ENCODE results near the gene ADRA2A. TPM values are rescaled to one million over a fixed set of nuclear protein-coding genes. Genes with fewer than 3 reads are reported as not detected.

Gene ADRA2A
- total and polyA plus RNA-seq, 2 experiments from 2014 or later: 1.8 to 1.9 TPM

DNA sequence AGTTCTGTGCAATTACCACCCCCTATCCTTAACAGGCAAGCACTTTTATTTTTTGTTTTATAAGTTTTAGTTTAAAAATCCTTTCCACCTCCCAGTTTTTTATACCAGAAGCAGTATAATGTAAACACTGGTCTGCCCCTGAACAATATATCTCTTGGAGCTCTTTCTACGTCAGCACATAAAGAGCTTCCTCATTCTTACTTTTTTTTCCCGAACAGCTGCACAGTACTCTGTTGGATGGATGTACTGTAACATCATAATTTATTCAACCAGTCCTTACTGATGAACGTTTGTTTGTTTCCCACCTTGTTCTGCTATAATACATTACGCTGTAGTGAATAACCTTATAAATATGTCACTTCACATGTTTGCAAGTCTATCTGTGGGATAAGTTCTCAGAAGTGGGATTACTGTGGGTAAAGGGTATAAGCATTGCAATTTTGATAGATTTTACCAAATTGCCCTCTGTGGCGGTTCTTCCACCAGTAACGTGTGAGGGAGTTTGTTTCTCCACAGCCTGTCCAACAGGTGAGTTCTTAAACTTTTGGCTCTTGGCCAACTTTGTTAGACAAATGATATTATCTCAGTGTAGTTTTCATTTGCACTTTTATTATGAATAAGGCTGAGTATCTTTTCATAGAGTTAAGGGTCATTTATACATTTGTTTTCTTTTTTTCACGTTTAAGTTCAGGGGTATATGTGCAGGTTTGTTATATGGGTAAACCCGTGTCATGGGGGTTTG lies 32.8 kb downstream of the ADRA2A start:
- no peaks in the 10 kb centered on the region for H3K27me3 ChIP-seq
- no peaks in the 10 kb centered on the region for H3K79me2 ChIP-seq
- no peak overlapping the region for H2AFZ ChIP-seq
- TF ChIP-seq EZH2phosphoT487 (IDR thresholded peaks at IDR 0.05; ENCODE audit: low read depth, severe bottlenecking, unreplicated experiment): no peak
- TF ChIP-seq, protein P1, sequence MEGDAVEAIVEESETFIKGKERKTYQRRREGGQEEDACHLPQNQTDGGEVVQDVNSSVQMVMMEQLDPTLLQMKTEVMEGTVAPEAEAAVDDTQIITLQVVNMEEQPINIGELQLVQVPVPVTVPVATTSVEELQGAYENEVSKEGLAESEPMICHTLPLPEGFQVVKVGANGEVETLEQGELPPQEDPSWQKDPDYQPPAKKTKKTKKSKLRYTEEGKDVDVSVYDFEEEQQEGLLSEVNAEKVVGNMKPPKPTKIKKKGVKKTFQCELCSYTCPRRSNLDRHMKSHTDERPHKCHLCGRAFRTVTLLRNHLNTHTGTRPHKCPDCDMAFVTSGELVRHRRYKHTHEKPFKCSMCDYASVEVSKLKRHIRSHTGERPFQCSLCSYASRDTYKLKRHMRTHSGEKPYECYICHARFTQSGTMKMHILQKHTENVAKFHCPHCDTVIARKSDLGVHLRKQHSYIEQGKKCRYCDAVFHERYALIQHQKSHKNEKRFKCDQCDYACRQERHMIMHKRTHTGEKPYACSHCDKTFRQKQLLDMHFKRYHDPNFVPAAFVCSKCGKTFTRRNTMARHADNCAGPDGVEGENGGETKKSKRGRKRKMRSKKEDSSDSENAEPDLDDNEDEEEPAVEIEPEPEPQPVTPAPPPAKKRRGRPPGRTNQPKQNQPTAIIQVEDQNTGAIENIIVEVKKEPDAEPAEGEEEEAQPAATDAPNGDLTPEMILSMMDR (IDR thresholded peaks at IDR 0.05; ENCODE audit: poor library complexity): no peak
- no peak for TF ChIP-seq EZH2 (IDR thresholded peaks at IDR 0.05; ENCODE audit: borderline replicate concordance)
- H3K4me1 ChIP-seq (ENCODE audit: insufficient read depth): no peaks in the 10 kb centered on the region
- no peaks in the 10 kb centered on the region for H3K9me3 ChIP-seq (ENCODE audit: low read depth)
- DNase-seq (ENCODE audit: low spot score): no peak
- no peaks in the 10 kb centered on the region for H4K20me1 ChIP-seq (ENCODE audit: insufficient read depth, poor library complexity, severe bottlenecking)
- no peak overlapping the region for H3K4me2 ChIP-seq
- no peak overlapping the region for H3K4me3 ChIP-seq
- no peaks in the 10 kb centered on the region for H3K36me3 ChIP-seq (replicated peaks; ENCODE audit: insufficient read depth, low read depth)
- H3K9me2 ChIP-seq (replicated peaks; ENCODE audit: insufficient read depth): no peaks in the 10 kb centered on the region
- H3K27ac ChIP-seq: no peak overlapping the region
- WGBS (ENCODE audit: low lambda C conversion rate, missing lambda C conversion rate): 75% methylated on average over 8 of the region's 8 CpGs

DNA sequence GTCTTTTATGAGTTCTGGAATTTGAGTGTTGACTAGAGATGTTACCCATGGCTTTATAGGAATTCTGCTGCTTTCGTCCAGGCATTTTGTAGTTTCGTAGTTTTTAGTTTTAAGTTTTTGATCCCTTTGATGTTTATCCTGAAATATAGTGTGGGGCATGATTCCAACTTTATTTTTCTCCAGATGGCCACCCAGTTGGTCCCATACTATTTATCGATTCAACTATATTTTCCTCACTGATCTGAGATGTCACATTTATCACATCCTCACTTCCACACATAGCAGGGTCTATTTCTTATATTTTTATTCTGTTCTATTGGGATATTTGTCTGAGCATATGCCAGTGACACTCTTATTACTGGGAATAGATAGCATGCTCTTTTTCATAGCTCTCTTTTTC lies 33.9 kb downstream of the ADRA2A start:
- H3K9me3 ChIP-seq (ENCODE audit: low read depth): no peaks in the 10 kb centered on the region
- 87% methylated on average over 3 of the region's 3 CpGs for WGBS (ENCODE audit: low lambda C conversion rate, missing lambda C conversion rate)
- no peaks in the 10 kb centered on the region for H3K36me3 ChIP-seq (replicated peaks; ENCODE audit: insufficient read depth, low read depth)
- no peaks in the 10 kb centered on the region for H3K9me2 ChIP-seq (replicated peaks; ENCODE audit: insufficient read depth)
- no peaks in the 10 kb centered on the region for H3K27me3 ChIP-seq
- H3K27ac ChIP-seq: no peak overlapping the region
- H3K4me2 ChIP-seq: no peak overlapping the region
- no peak overlapping the region for H2AFZ ChIP-seq
- H3K4me3 ChIP-seq: no peak overlapping the region
- H3K4me1 ChIP-seq (ENCODE audit: insufficient read depth): no peaks in the 10 kb centered on the region
- DNase-seq (ENCODE audit: low spot score): no peak
- TF ChIP-seq, protein P1 (IDR thresholded peaks at IDR 0.05; ENCODE audit: poor library complexity): no peak
- TF ChIP-seq EZH2 (IDR thresholded peaks at IDR 0.05; ENCODE audit: borderline replicate concordance) (no peak), EZH2phosphoT487 (IDR thresholded peaks at IDR 0.05; ENCODE audit: low read depth, severe bottlenecking, unreplicated experiment) (no peak)
- H4K20me1 ChIP-seq (ENCODE audit: insufficient read depth, poor library complexity, severe bottlenecking): no peaks in the 10 kb centered on the region
- H3K79me2 ChIP-seq: no peaks in the 10 kb centered on the region

DNA sequence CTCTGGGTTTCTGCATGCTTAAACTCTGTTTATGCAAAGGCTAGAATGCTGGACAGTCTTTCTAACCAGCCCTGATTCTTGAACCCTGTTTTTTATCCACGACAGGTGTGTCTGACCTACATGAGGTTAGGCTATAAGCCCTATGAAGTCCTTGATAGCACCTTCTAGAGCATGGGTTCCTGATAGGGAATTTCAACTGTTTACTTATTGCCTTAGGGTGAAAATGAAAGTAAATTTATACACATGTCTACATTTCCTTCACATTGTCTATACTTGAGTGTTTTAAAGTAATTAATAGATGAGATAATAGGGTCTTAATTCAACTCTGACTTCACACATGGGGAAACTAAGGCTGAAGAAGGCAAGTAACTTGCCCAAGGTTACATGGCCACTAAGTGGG lies 35.5 kb downstream of the ADRA2A start:
- no peak overlapping the region for H3K4me3 ChIP-seq
- no peaks in the 10 kb centered on the region for H3K9me3 ChIP-seq (ENCODE audit: low read depth)
- DNase-seq (ENCODE audit: low spot score): no peak
- H3K79me2 ChIP-seq: no peaks in the 10 kb centered on the region
- no peaks in the 10 kb centered on the region for H3K27me3 ChIP-seq
- 83% methylated on average over 1 of the region's 1 CpG for WGBS (ENCODE audit: low lambda C conversion rate, missing lambda C conversion rate)
- no peak overlapping the region for H3K27ac ChIP-seq
- no peaks in the 10 kb centered on the region for H3K9me2 ChIP-seq (replicated peaks; ENCODE audit: insufficient read depth)
- no peaks in the 10 kb centered on the region for H4K20me1 ChIP-seq (ENCODE audit: insufficient read depth, poor library complexity, severe bottlenecking)
- no peaks in the 10 kb centered on the region for H3K36me3 ChIP-seq (replicated peaks; ENCODE audit: insufficient read depth, low read depth)
- TF ChIP-seq, protein P1 (IDR thresholded peaks at IDR 0.05; ENCODE audit: poor library complexity): no peak
- TF ChIP-seq EZH2 (IDR thresholded peaks at IDR 0.05; ENCODE audit: borderline replicate concordance): no peak
- TF ChIP-seq EZH2phosphoT487 (IDR thresholded peaks at IDR 0.05; ENCODE audit: low read depth, severe bottlenecking, unreplicated experiment): no peak
- no peaks in the 10 kb centered on the region for H3K4me1 ChIP-seq (ENCODE audit: insufficient read depth)
- H3K4me2 ChIP-seq: no peak overlapping the region
- no peak overlapping the region for H2AFZ ChIP-seq
